Measurements from ENCODE around the gene SLAMF9. TPM values are rescaled to one million over a fixed set of nuclear protein-coding genes. Genes with fewer than 3 reads are reported as not detected.

SLAMF9 gene
- total and polyA plus RNA-seq, 11 donors = 0.24 to 0.88 TPM; not detected in 9

- TF ChIP-seq, protein P1, sequence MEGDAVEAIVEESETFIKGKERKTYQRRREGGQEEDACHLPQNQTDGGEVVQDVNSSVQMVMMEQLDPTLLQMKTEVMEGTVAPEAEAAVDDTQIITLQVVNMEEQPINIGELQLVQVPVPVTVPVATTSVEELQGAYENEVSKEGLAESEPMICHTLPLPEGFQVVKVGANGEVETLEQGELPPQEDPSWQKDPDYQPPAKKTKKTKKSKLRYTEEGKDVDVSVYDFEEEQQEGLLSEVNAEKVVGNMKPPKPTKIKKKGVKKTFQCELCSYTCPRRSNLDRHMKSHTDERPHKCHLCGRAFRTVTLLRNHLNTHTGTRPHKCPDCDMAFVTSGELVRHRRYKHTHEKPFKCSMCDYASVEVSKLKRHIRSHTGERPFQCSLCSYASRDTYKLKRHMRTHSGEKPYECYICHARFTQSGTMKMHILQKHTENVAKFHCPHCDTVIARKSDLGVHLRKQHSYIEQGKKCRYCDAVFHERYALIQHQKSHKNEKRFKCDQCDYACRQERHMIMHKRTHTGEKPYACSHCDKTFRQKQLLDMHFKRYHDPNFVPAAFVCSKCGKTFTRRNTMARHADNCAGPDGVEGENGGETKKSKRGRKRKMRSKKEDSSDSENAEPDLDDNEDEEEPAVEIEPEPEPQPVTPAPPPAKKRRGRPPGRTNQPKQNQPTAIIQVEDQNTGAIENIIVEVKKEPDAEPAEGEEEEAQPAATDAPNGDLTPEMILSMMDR (IDR thresholded peaks at IDR 0.05) = no peak
- no peak for TF ChIP-seq POLR2A (IDR thresholded peaks at IDR 0.05)
- Histone ChIP-seq H3K4me1 (peaks cover 0 to 23% (median 7%) of the 10 kb centered on the region in 12 donors), H3K27ac (no peak overlapping the region), H3K27me3 (peaks cover 0 to 15% (median 0%) of the 10 kb centered on the region in 9 donors), H3K9me3 (no peaks in the 10 kb centered on the region), H3K4me3 (no peak overlapping the region), H3K36me3 (no peaks in the 10 kb centered on the region)
- no peak for DNase-seq
- no peak for ATAC-seq
- WGBS, 4 donors = 56 to 69% (median 64%) methylated on average over 4 of the region's 4 CpGs
- intact Hi-C loops (cut with DNase I) = loop anchor here (1.0 to 10.0 kb wide), 5 partner anchors 69 to 138 kb away; no protein-coding TSS in a partner anchor
Measured at GRCh38 chr1:159935719-159936272, 18.2 kb downstream of the SLAMF9 start.

DNA sequence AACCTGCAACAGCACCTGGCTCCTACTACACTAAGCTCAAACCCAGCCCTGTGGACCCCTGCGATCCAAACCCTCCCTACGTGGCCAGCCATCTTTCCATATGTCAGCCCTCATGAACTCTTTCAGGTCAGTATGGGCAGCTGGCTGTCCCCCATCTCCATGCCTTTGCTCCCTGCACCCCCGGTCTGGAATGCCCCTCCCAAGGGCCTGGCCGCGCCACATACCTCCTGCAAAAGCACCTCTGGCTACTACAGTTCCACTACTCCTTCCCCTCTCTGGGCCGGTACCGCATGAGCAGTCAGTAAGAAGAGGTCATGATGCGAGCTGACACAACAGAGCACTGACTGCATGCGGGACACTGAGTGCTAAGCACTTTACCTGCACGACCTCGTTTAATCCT lies 18.7 kb downstream of the SLAMF9 start:
- peaks cover 0 to 15% (median 0%) of the 10 kb centered on the region in 9 donors for H3K27me3 ChIP-seq
- no peak for TF ChIP-seq POLR2A (IDR thresholded peaks at IDR 0.05)
- TF ChIP-seq, protein P1 (IDR thresholded peaks at IDR 0.05) = no peak
- H3K27ac ChIP-seq = no peak overlapping the region
- H3K36me3 ChIP-seq = no peaks in the 10 kb centered on the region
- 91 to 94% (median 92%) methylated on average over 11 of the region's 11 CpGs for WGBS, 4 donors
- H3K9me3 ChIP-seq = no peaks in the 10 kb centered on the region
- intact Hi-C loops (cut with DNase I) = loop anchor here in 3 of 10 donors (2.0 to 10.0 kb wide), 3 partner anchors 71 to 138 kb away; no protein-coding TSS in a partner anchor
- DNase-seq (no peak), ATAC-seq (no peak)
- peaks cover 0 to 23% (median 7%) of the 10 kb centered on the region in 12 donors for H3K4me1 ChIP-seq
- H3K4me3 ChIP-seq = no peak overlapping the region

- 86 to 93% (median 92%) methylated on average over 8 to 14 of the region's 14 CpGs for WGBS, 4 donors
- Histone ChIP-seq H3K27ac (no peak overlapping the region), H3K36me3 (no peaks in the 10 kb centered on the region), H3K27me3 (peaks cover 0 to 15% (median 0%) of the 10 kb centered on the region in 9 donors), H3K4me3 (no peak overlapping the region), H3K4me1 (peaks cover 0 to 23% (median 7%) of the 10 kb centered on the region in 12 donors), H3K9me3 (no peaks in the 10 kb centered on the region)
- no peak for TF ChIP-seq POLR2A (IDR thresholded peaks at IDR 0.05)
- TF ChIP-seq, protein P1 (IDR thresholded peaks at IDR 0.05) = no peak
- intact Hi-C loops (cut with DNase I) = loop anchor here in 4 of 10 donors (2.0 to 10.0 kb wide), 4 partner anchors 42 to 137 kb away; no protein-coding TSS in a partner anchor
- no peak for ATAC-seq
- no peak for DNase-seq
Measured at GRCh38 chr1:159934136-159935039, 19.6 kb downstream of the SLAMF9 start.

DNA sequence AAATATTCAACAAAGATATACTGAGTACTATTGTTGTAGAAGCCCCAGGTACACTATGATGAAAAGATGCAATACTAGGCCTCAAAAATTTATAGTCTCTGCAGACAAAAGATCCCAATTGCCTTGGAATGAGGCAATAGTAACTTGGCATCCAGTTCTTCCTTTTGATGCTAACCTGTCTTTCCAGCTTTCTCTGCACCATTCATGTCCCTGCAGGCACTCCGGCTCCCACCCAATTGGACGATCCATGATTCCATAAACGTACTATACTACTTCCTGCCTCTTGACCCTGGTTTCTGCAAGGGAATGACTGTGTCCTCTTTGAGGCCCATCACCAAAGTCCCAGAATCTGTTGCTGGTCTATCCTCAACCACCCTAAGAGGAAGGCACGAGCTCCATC lies 20.7 kb downstream of the SLAMF9 start:
- H3K4me3 ChIP-seq = no peak overlapping the region
- TF ChIP-seq, protein P1 (IDR thresholded peaks at IDR 0.05) = no peak
- no peak for TF ChIP-seq POLR2A (IDR thresholded peaks at IDR 0.05)
- ATAC-seq (no peak), DNase-seq (no peak)
- intact Hi-C loops (cut with DNase I) = loop anchor here in 2 of 10 donors (5.0 to 10.0 kb wide), 2 partner anchors 41 to 99 kb away; no protein-coding TSS in a partner anchor
- no peaks in the 10 kb centered on the region for H3K9me3 ChIP-seq
- WGBS, 4 donors = 83 to 91% (median 86%) methylated on average over 4 of the region's 4 CpGs
- H3K27ac ChIP-seq = no peak overlapping the region
- H3K36me3 ChIP-seq = no peaks in the 10 kb centered on the region
- H3K27me3 ChIP-seq = peaks cover 0 to 14% (median 0%) of the 10 kb centered on the region in 9 donors
- peaks cover 0 to 23% (median 7%) of the 10 kb centered on the region in 12 donors for H3K4me1 ChIP-seq
